ENCODE measurements around the gene ILRUN.
"Not testable (repeated sequence)": the region's sequence is repeated elsewhere in the genome, so short reads cannot be mapped to it uniquely, and the experiment has no call there.

Gene ILRUN

GRCh38 chr6:34696739-34697543, at the start of gene ILRUN:
Gene ILRUN (minus strand): TSS chr6:34696767. CDS start chr6:34696603, 164 bp downstream.
- peak; percentile 96 for DNase-seq (ENCODE audit: low read depth)

- DNase-seq (ENCODE audit: low read depth), result no peak
Measured at GRCh38 chr6:34745277-34746103, 48.9 kb upstream of the ILRUN start.

- not testable (repeated sequence) for DNase-seq (ENCODE audit: low read depth)
Measured at GRCh38 chr6:34744294-34744647, 47.7 kb upstream of the ILRUN start.

GRCh38 chr6:34743625-34744293, 47.2 kb upstream of the ILRUN start:
- no peak for DNase-seq (ENCODE audit: low read depth)

- no peak for DNase-seq (ENCODE audit: low read depth)
Measured at GRCh38 chr6:34742094-34742493, 45.5 kb upstream of the ILRUN start.

GRCh38 chr6:34736823-34737222, 40.3 kb upstream of the ILRUN start:
- DNase-seq (ENCODE audit: low read depth), result no peak

- DNase-seq (ENCODE audit: low read depth), result no peak
Measured at GRCh38 chr6:34731393-34732060, 35.0 kb upstream of the ILRUN start.

GRCh38 chr6:34729631-34730470, 33.3 kb upstream of the ILRUN start:
- DNase-seq (ENCODE audit: low read depth), result no peak

- DNase-seq (ENCODE audit: low read depth), result no peak
Measured at GRCh38 chr6:34726055-34726454, 29.5 kb upstream of the ILRUN start.

GRCh38 chr6:34723203-34723602, 26.6 kb upstream of the ILRUN start:
- DNase-seq (ENCODE audit: low read depth), result no peak

GRCh38 chr6:34722451-34722850, 25.9 kb upstream of the ILRUN start:
- DNase-seq (ENCODE audit: low read depth), result no peak

GRCh38 chr6:34720160-34720559, 23.6 kb upstream of the ILRUN start:
- not testable (repeated sequence) for DNase-seq (ENCODE audit: low read depth)

GRCh38 chr6:34719646-34720045, 23.1 kb upstream of the ILRUN start:
- not testable (repeated sequence) for DNase-seq (ENCODE audit: low read depth)

GRCh38 chr6:34718976-34719375, 22.4 kb upstream of the ILRUN start:
- no peak for DNase-seq (ENCODE audit: low read depth)

- DNase-seq (ENCODE audit: low read depth), result no peak
Measured at GRCh38 chr6:34717466-34717865, 20.9 kb upstream of the ILRUN start.

GRCh38 chr6:34714663-34715062, 18.1 kb upstream of the ILRUN start:
- no peak for DNase-seq (ENCODE audit: low read depth)

- DNase-seq (ENCODE audit: low read depth), result not testable (repeated sequence)
Measured at GRCh38 chr6:34712881-34713280, 16.3 kb upstream of the ILRUN start.

- DNase-seq (ENCODE audit: low read depth), result no peak
Measured at GRCh38 chr6:34709386-34709785, 12.8 kb upstream of the ILRUN start.

GRCh38 chr6:34705241-34705640, 8.7 kb upstream of the ILRUN start:
- DNase-seq (ENCODE audit: low read depth), result no peak

- no peak for DNase-seq (ENCODE audit: low read depth)
Measured at GRCh38 chr6:34701199-34701598, 4.6 kb upstream of the ILRUN start.

GRCh38 chr6:34697904-34698559, 1.5 kb upstream of the ILRUN start:
- no peak for DNase-seq (ENCODE audit: low read depth)
